Type B pancreatic cell (in vitro differentiated cells): ENCODE measurements around the gene C12orf57. TPM values are rescaled to one million over a fixed set of nuclear protein-coding genes. Genes with fewer than 3 reads are reported as not detected.

ENCODE experiments used
- DNase-seq: peaks from one replicate; pipeline ENCODE4 v3.0.0; 2021; ENCODE audit warnings: mixed read lengths; ENCODE audit not compliant: unreplicated experiment; ENCODE audit errors: extremely low spot score
- H3K27ac Mint-ChIP-seq: 2 replicates; pipeline ENCODE4 v1.8.0; 2021; ENCODE audit warnings: mild to moderate bottlenecking, mixed read lengths
- H3K27me3 Mint-ChIP-seq: 2 replicates; pipeline ENCODE4 v1.8.0; 2021; ENCODE audit warnings: mixed read lengths
- H3K36me3 Mint-ChIP-seq: 2 replicates; pipeline ENCODE4 v1.8.0; 2021; ENCODE audit warnings: mixed read lengths
- H3K4me1 Mint-ChIP-seq: one replicate; pipeline ENCODE4 v1.8.0; 2021; ENCODE audit warnings: mixed read lengths; ENCODE audit not compliant: unreplicated experiment
- H3K4me3 Mint-ChIP-seq: 2 replicates; pipeline ENCODE4 v1.8.0; 2021; ENCODE audit warnings: mild to moderate bottlenecking, mixed read lengths
- H3K9me3 Mint-ChIP-seq: 2 replicates; pipeline ENCODE4 v1.8.0; 2021; ENCODE audit warnings: mixed read lengths
- CTCF ChIP-seq: fragments of 200-600 bp; sonication (generic); conservative IDR thresholded peaks from 2 replicates; pipeline ENCODE4 v1.5.0; 2021; ENCODE audit warnings: antibody characterized with exemption, mild to moderate bottlenecking
- total RNA-seq: library from RNA; stranded (reverse); gene quantifications from 2 replicates; pipeline ENCODE4 v1.2.1, GENCODE V29; 2021; ENCODE audit warnings: low replicate concordance

The C12orf57 gene
- total RNA-seq, 1 donor from 2014 or later = 220 TPM

DNA sequence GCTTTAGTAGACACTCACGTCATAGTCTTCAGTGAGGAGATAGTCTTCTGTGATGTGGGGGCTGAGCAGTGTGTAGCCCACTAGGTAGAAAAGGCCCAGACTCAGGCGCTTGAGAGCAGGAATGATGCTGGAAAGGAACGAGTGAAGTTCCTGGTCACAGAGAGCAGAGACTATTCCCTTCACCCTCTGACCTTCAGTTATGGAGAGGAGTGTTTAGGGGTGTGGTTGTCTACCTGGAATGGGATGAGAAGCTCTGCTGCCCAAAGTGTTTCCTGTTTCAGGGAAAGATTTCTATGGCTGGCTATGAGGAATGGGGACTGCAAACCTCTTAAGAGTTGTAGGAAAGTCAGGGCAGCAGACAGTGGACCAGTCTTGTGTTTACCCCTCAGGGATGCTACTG, 35.6 kb downstream of the C12orf57 start:
- H3K9me3 Mint-ChIP-seq = no peaks in the 10 kb centered on the region
- H3K4me3 Mint-ChIP-seq = no peak overlapping the region
- no peak for DNase-seq
- peak overlapping the region; percentile 88 for H3K27ac Mint-ChIP-seq
- H3K27me3 Mint-ChIP-seq = no peaks in the 10 kb centered on the region
- H3K4me1 Mint-ChIP-seq = no peaks in the 10 kb centered on the region
- peaks cover 48% of the 10 kb centered on the region for H3K36me3 Mint-ChIP-seq
- no peak for TF ChIP-seq CTCF

- no peak for TF ChIP-seq CTCF
- Mint-ChIP-seq H3K4me1 (no peaks in the 10 kb centered on the region), H3K27me3 (no peaks in the 10 kb centered on the region), H3K9me3 (no peaks in the 10 kb centered on the region), H3K27ac (peak overlapping the region; percentile 84), H3K36me3 (peaks cover 48% of the 10 kb centered on the region), H3K4me3 (no peak overlapping the region)
- DNase-seq = no peak
These were observed 36.3 kb downstream of the C12orf57 start for GRCh38 chr12:6980075-6980474.

GRCh38 chr12:6980740-6981139, 36.9 kb downstream of the C12orf57 start:
- Mint-ChIP-seq H3K4me1 (no peaks in the 10 kb centered on the region), H3K4me3 (no peak overlapping the region), H3K27ac (peak overlapping the region; percentile 84), H3K9me3 (no peaks in the 10 kb centered on the region), H3K36me3 (peaks cover 46% of the 10 kb centered on the region), H3K27me3 (no peaks in the 10 kb centered on the region)
- DNase-seq = no peak
- no peak for TF ChIP-seq CTCF

DNA sequence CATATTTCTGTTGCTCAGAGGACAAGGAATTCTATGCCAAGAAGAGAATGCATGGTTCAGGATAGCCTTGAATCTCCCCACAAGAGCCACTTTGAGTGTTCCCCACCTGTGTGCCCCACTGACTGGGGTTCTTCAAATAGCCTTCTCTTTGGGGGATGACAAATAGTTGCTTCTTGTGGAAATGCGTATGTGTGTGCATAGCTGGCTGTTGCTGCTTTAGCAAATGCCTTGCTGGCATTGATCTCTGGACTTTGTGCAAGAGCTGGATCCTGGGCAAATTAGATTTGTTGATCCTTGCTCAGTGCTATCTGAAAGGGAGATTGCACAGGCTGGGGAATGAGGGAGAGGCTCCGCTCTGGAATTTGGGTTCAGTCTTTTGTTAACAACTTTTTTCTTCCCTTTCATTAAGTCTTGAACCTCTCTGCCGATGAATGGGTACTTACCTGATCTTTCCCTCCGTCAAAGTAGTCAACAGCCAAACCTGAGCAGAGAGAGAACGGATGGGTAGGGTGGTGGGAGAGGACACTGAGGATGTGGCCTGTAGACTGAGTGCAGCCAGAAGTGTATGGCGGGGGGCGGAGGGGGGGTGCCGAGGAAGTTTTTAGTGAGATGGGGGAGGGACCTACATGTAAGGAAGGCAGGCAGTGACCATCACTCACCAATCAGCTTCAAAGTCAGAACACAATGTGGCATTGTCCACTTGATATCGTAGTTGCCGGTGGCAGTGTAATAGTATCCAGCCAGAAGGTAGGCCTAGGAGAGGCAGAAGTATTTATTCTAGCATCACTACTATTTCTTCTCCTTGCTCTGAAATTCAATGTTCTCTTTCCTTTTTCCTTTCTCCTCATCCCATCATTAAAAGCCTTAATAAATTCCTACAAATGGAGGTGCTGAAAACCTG, 37.6 kb downstream of the C12orf57 start:
- no peak for DNase-seq
- H3K4me3 Mint-ChIP-seq = no peak overlapping the region
- no peaks in the 10 kb centered on the region for H3K27me3 Mint-ChIP-seq
- H3K9me3 Mint-ChIP-seq = no peaks in the 10 kb centered on the region
- no peak for TF ChIP-seq CTCF
- no peaks in the 10 kb centered on the region for H3K4me1 Mint-ChIP-seq
- H3K36me3 Mint-ChIP-seq = peaks cover 45% of the 10 kb centered on the region
- peak overlapping the region; percentile 84 for H3K27ac Mint-ChIP-seq

DNA sequence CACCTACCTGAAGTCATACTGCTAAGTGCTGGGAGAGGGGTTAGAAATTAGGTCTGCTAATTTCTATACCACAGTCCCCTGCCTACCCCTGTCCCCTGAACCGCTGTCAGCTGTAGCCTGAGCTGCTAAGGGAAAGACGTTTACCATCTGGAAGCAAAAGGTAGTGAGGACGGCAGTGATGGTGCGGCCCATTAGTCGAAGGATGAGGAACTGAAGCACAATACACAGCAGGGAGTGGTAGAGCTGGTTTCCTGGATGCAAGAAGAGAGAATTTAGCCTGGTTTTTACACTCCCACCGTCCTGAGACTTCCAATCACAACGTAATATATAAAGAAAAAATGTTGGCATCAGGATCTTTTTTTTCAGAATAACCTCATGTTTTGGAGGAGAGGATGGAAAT, 38.7 kb downstream of the C12orf57 start:
- peaks cover 39% of the 10 kb centered on the region for H3K36me3 Mint-ChIP-seq

More for the DNA sequence above, 38.7 kb downstream of the C12orf57 start:
- Mint-ChIP-seq H3K9me3 (no peaks in the 10 kb centered on the region), H3K27ac (no peak overlapping the region), H3K4me3 (no peak overlapping the region), H3K4me1 (no peaks in the 10 kb centered on the region), H3K27me3 (no peaks in the 10 kb centered on the region)
- DNase-seq = no peak
- no peak for TF ChIP-seq CTCF
